Common myeloid progenitor, CD34-positive (primary cell): Measurements from ENCODE around the gene XIAP.

Experiments
- CTCF ChIA-PET: fragments of 350-600 bp; sonication (Branson Sonifier 250); formaldehyde crosslinking; loops from one replicate; lab custom pipeline; 2021; ENCODE audit warnings: antibody characterized with exemption; lab: Charles Lee
- POLR2A ChIA-PET: fragments of 350-600 bp; sonication (Branson Sonifier 250); formaldehyde crosslinking; loops from one replicate; lab custom pipeline; 2021; ENCODE audit warnings: antibody characterized with exemption; lab: Charles Lee
- DNase-seq, 3 donors: peaks; one replicate each; pipeline versions ENCODE4 v3.0.0 to v3.0.0-alpha.2; 2013
- H3K27ac ChIP-seq, 2 experiments: 1 replicate in 1 of 2; 2 replicates in 1 of 2; pipeline ENCODE4 v1.7.0; 2013; ENCODE audit warnings: inconsistent platforms in 2 of 2, low read length in 2 of 2, mild to moderate bottlenecking in 2 of 2, low read depth in 1 of 2, moderate library complexity in 1 of 2; ENCODE audit not compliant: severe bottlenecking in 2 of 2, insufficient read depth in 1 of 2, poor library complexity in 1 of 2
- H3K27me3 ChIP-seq, 5 experiments: replicated peaks in 2 of 5; 1 replicate in 3 of 5; 2 replicates in 2 of 5; pipeline versions ENCODE4 v1.6.1 to v1.7.0; 2013; ENCODE audit warnings: low read length in 4 of 5, mild to moderate bottlenecking in 2 of 5, moderate library complexity in 2 of 5, inconsistent platforms in 1 of 5; ENCODE audit not compliant: insufficient read depth in 5 of 5, control insufficient read depth in 4 of 5
- H3K36me3 ChIP-seq, 4 experiments: 1 replicate in 2 of 4; 2 replicates in 2 of 4; pipeline versions ENCODE4 v1.6.1 to v1.7.0; 2013; ENCODE audit warnings: low read length in 3 of 4, control low read depth in 1 of 4, mild to moderate bottlenecking in 1 of 4; ENCODE audit not compliant: control insufficient read depth in 4 of 4, insufficient read depth in 4 of 4
- H3K4me1 ChIP-seq, 4 experiments: 1 replicate in 3 of 4; 2 replicates in 1 of 4; pipeline versions ENCODE4 v1.6.1 to v1.7.1; 2013; ENCODE audit warnings: low read length in 3 of 4, mild to moderate bottlenecking in 3 of 4, control low read depth in 1 of 4, inconsistent platforms in 1 of 4, moderate library complexity in 1 of 4; ENCODE audit not compliant: control insufficient read depth in 4 of 4, insufficient read depth in 4 of 4; ENCODE audit errors: control extremely low read depth in 1 of 4
- H3K4me3 ChIP-seq, 7 experiments: 1 replicate in 4 of 7; 2 replicates in 3 of 7; pipeline versions ENCODE4 v1.5.1 to v1.7.0; 2013; ENCODE audit warnings: mild to moderate bottlenecking in 7 of 7, low read length in 6 of 7, moderate library complexity in 6 of 7, inconsistent platforms in 2 of 7, low read depth in 2 of 7, control low read depth in 1 of 7; ENCODE audit not compliant: insufficient read depth in 4 of 7, control insufficient read depth in 1 of 7; ENCODE audit errors: extremely low read depth in 1 of 7
- H3K9me3 ChIP-seq, 5 experiments: 1 replicate in 4 of 5; 2 replicates in 1 of 5; pipeline versions ENCODE4 v1.6.1 to v1.7.1; 2013; ENCODE audit warnings: low read length in 4 of 5, mild to moderate bottlenecking in 2 of 5, inconsistent platforms in 1 of 5, low read depth in 1 of 5, moderate library complexity in 1 of 5; ENCODE audit not compliant: control insufficient read depth in 4 of 5, insufficient read depth in 2 of 5; ENCODE audit errors: control extremely low read depth in 1 of 5
- WGBS: methylation state at CpG from one replicate; pipeline ENCODE4 v1.1.5; 2013; ENCODE audit not compliant: insufficient coverage; 5-methylcytosine and 5-hydroxymethylcytosine counted together

XIAP gene

DNA sequence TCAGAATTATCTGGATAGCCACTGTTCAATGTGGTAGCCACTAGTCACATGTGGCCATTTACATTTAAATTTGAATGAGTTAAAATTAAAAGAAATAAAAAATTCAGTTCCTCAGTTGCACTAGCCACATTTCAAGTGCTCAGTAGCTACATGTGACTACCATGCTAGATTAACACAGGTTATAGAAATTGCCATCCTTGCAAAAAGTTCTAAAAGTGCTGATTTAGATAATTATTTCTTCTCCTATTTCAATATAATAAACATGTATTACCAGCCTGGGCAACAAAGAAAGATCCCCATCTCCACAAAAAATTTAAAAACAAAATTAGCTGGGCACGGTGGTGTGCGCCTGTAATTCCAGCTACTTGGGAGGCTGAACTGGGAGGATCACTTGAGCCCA, 90.0 kb downstream of the XIAP start:
- WGBS: 93% methylated on average over 2 of the region's 2 CpGs
- CTCF ChIA-PET: no interaction called here

DNA sequence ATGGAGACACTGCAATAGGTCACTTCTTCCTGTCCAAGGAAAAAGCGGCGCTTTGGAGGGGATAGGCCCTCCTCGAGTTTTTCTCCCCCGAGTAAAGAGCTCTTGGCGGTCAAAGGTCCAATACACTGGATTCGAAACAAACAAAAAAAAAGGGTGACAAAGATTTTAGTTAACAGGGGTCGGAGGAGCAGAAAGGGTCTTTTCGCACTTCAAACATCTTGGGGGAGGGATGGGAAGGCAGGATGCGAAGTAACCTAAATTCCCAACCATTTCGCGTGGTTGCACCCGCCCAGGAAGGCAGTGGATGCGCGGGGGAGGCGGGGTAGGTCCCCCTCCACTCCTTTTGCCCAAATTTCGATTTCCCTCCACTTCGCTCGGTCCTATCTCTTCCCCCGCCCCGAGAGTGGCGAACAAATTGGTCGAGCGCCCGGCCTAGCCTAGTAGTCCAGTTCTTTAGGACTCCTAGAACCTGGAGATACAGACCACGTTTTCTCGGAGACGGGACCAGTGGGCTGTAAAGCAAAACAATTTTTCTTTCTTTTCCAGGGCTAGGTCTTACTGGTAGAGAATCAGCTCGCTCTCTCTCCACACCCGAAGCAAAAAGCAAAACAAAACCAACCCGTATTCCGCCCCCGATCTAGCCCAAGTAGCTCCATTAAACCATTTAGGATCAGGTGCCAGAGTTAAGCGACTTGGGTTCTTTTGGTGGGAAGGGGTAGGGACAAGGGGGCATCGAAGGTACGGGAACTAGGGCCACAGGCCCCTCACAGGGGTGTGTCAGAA, 99.6 kb downstream of the XIAP start:
- Histone ChIP-seq H3K36me3 (no peaks in the 10 kb centered on the region), H3K27me3 (no peaks in the 10 kb centered on the region), H3K4me3 (peak overlapping the region; percentile 52 to 89 (median 70)), H3K27ac (peak overlapping the region; percentile 94 to 99), H3K4me1 (peaks cover 0 to 10% (median 4%) of the 10 kb centered on the region in 4 experiments), H3K9me3 (no peaks in the 10 kb centered on the region)
- whole genome bisulfite sequencing: 31% methylated on average over 32 of the region's 35 CpGs
- ChIA-PET CTCF (interaction anchor here (1.5 to 2.3 kb wide), 5 partner anchors 11 to 127 kb away, joined by 3 to 12 read pairs (median 4); no protein-coding TSS in a partner anchor), POLR2A (interaction anchor here (0.6 to 1.6 kb wide), 3 partner anchors 48 to 126 kb away, joined by 3 read pairs; no protein-coding TSS in a partner anchor)
- DNase-seq: no peak

More for the DNA sequence above, 90.0 kb downstream of the XIAP start:
- POLR2A ChIA-PET: no interaction called here
- Histone ChIP-seq H3K9me3 (no peaks in the 10 kb centered on the region), H3K27ac (no peak overlapping the region), H3K4me1 (no peaks in the 10 kb centered on the region), H3K27me3 (no peaks in the 10 kb centered on the region), H3K36me3 (no peaks in the 10 kb centered on the region), H3K4me3 (no peak overlapping the region)
- DNase-seq: no peak

DNA sequence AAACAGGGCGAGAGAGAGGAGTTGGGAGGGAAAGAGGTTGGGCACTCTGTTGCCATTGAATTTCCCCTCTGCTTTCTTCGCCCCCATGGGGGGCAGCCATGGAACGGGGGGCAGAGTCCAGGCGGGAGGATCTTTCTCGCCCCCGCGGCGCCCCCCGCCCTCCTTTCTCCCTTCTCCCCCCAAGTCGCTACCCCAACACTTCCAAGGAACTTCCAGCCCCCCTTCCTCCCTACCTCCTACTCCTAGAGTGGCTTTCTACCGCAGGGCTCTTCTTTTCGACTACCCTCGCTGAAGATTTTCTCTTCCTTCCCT, 101.1 kb downstream of the XIAP start:
- Histone ChIP-seq H3K27ac (peak overlapping the region; percentile 98 to 99), H3K4me1 (peaks cover 0 to 18% (median 6%) of the 10 kb centered on the region in 4 experiments), H3K4me3 (peak overlapping the region; percentile 53 to 94 (median 78)), H3K9me3 (no peaks in the 10 kb centered on the region), H3K36me3 (no peaks in the 10 kb centered on the region), H3K27me3 (no peaks in the 10 kb centered on the region)
- ChIA-PET POLR2A (interaction anchor here (0.7 to 1.6 kb wide), 5 partner anchors 16 to 258 kb away, joined by 3 to 6 read pairs (median 4); no protein-coding TSS in a partner anchor), CTCF (interaction anchor here (0.7 to 2.1 kb wide), 2 partner anchors 57 to 60 kb away, joined by 3 to 12 read pairs; no protein-coding TSS in a partner anchor)
- 7% methylated on average over 5 of the region's 13 CpGs for WGBS
- DNase-seq: no peak

DNA sequence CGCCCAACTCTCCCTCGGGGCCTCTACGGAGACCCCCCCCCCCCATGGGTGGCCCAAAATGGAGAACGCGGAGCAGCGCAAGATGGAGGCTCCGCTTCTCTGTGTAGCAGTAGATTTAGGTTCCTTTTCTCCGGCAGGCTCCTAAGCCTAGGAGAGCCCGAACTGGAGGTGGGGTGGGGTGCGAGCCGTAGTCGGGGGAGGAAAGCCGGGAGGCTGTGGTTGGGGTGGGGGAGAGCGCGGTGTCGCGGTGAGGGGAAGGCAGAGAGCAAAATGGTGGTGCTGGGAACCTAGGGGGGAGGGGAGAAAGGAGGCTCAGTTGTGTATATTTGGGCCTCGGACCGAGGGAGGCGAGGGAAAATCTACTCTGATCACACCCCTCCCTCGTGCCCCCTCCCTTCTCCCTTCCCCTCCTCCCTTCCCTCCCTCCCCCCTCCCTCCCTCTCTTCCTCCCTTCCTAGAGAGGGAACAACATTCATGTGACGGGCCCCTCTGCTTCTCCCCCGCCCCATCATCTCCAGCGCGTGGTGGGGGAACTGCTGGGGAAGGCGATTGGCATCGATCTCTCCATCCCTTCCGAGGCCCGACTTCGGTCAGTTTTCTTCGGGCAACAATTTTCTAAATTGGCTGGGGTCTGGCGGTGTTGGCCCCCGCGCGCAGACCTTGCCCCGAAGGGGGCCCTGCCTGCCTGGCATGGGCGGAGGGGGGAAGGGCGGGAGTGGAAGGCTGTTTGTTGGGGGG, 101.6 kb downstream of the XIAP start, which contains the start of gene STAG2:
Gene STAG2, plus strand, starts transcription at position 439 of the 738 bp plus-strand sequence. CDS start 60,922 bp downstream, outside the sequence.
- no peaks in the 10 kb centered on the region for H3K27me3 ChIP-seq
- CTCF ChIA-PET: interaction anchor here (0.7 to 2.1 kb wide), 2 partner anchors 56 to 57 kb away, joined by 5 to 12 read pairs; no protein-coding TSS in a partner anchor

DNA sequence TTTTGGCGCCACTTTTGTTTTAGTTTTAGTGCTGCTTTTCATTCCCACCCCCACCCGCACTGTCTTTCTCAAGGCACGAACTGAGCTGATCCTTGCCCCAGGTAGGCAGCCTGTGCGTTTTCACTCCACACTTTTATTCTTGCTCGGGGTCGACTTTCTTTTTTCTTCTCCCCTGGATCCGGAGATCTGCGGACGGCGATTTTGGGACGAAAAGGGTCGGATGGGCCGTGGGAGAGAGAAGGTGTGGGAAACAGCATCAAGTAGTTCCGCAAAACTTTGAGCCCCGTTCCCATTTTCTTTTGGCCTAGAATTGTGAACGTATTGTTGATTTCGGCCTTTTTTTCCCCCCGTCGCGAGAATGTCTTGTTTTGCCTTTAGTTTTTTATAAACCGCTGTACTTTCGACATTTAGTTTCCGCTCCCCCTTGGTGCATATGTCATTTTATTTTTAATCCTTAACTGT, 102.2 kb downstream of the XIAP start:
- CTCF ChIA-PET: interaction anchor here (0.7 to 1.3 kb wide), 2 partner anchors 24 to 56 kb away, joined by 3 to 5 read pairs; no protein-coding TSS in a partner anchor
- Histone ChIP-seq H3K27ac (peak overlapping the region; percentile 98 to 99), H3K27me3 (no peaks in the 10 kb centered on the region), H3K4me3 (peak overlapping the region; percentile 48 to 94 (median 78)), H3K9me3 (no peaks in the 10 kb centered on the region), H3K36me3 (no peaks in the 10 kb centered on the region), H3K4me1 (peaks cover 0 to 20% (median 6%) of the 10 kb centered on the region in 4 experiments)
- peak in 2 of 3 donors; percentile 59 to 66 for DNase-seq
- POLR2A ChIA-PET: interaction anchor here (0.9 kb wide), 1 partner anchor 19 kb away, joined by 3 read pairs; no protein-coding TSS in a partner anchor
- 36% methylated on average over 12 of the region's 23 CpGs for WGBS

More for the DNA sequence above, 101.6 kb downstream of the XIAP start, which contains the start of gene STAG2:
- DNase-seq: peak; percentile 84 to 91 (median 91)
- Histone ChIP-seq H3K9me3 (no peaks in the 10 kb centered on the region), H3K36me3 (no peaks in the 10 kb centered on the region), H3K4me1 (peaks cover 0 to 18% (median 6%) of the 10 kb centered on the region in 4 experiments), H3K4me3 (peak within 1 kb of the TSS; percentile 53 to 94 (median 78)), H3K27ac (peak within 1 kb of the TSS; percentile 98 to 99)
- POLR2A ChIA-PET: interaction anchor here (0.9 to 1.6 kb wide), 3 partner anchors 15 to 57 kb away, joined by 3 to 6 read pairs (median 5); no protein-coding TSS in a partner anchor
- WGBS: 37% methylated on average over 2 of the region's 38 CpGs

DNA sequence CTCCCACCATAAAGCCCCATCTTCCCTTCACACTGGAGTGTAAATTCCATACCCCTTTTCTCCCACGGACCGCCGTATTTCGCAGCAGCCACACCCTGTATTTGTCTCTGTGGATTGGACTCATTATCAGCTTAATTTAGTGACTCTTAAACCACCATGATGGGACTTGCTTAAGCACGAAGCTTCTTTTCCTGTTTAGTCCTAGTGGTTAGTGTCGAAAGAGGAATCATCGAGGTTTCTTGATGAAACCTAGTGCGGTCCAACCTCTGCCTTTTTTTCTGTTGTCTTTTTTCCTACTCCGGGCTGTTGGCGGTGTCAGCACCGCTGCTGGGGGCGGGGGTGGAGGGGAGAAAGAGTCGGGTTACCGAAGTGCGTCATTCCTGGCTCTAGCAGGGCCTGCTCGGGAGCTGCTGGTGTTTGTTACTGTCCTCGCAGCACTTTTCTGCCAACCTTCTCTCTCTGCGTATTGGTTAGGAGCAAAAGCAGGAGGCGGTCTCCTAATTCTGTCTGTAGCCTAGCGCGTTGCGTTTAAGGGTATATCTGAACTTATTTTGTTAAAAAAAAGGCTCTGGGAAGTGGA, 103.0 kb downstream of the XIAP start:
- ChIA-PET CTCF (interaction anchor here (1.0 to 1.7 kb wide), 3 partner anchors 15 to 55 kb away, joined by 3 to 5 read pairs (median 3); no protein-coding TSS in a partner anchor), POLR2A (interaction anchor here (0.9 kb wide), 2 partner anchors 14 to 18 kb away, joined by 3 to 4 read pairs; no protein-coding TSS in a partner anchor)

More for the DNA sequence above, 103.0 kb downstream of the XIAP start:
- Histone ChIP-seq H3K36me3 (no peaks in the 10 kb centered on the region), H3K4me1 (peaks cover 0 to 20% (median 6%) of the 10 kb centered on the region in 4 experiments), H3K27ac (peak overlapping the region; percentile 98 to 99), H3K9me3 (no peaks in the 10 kb centered on the region), H3K27me3 (no peaks in the 10 kb centered on the region), H3K4me3 (peak overlapping the region; percentile 7 to 94 (median 78))
- 22% methylated on average over 10 of the region's 22 CpGs for WGBS
- DNase-seq: peak; percentile 89 to 95 (median 93)
